ACHN (cell line): ENCODE data around the gene MRPS6.
A peak's percentile ranks its signal among the peaks of the same experiment; 100 is the strongest.

Experiments used
- DNase-seq: peaks from one replicate; pipeline ENCODE4 v3.0.0-alpha.2; 2015
- in situ Hi-C: cut with HindIII; loops from 2 replicates; pipeline ENCODE4 v1.10.0; 2017; ENCODE audit warnings: low sequenced_read_pairs, low pct_ligation_motif_present, low pct_unique_long_range_greater_than_20kb

Gene MRPS6

DNA sequence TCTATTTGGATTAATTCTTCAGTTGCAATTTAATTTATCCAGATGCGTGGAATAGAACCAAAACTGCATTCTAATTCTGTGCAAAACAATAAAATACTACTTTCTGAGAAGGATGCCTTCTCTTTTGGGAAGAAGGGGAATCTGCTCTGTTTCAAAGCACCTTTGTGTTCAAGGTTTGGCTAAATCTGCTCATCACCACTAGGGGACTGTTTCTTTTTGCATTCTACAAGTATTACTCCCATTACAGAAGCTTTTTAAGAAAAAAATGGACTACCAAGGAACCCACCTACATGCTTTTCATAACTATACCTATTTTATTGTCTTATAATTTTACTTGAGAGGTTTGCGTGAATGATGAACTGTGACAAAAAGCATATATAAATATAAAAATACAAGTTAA, 18.2 kb downstream of the MRPS6 start:
- in situ Hi-C loops = no loop called here
- peak; percentile 12 for DNase-seq

DNA sequence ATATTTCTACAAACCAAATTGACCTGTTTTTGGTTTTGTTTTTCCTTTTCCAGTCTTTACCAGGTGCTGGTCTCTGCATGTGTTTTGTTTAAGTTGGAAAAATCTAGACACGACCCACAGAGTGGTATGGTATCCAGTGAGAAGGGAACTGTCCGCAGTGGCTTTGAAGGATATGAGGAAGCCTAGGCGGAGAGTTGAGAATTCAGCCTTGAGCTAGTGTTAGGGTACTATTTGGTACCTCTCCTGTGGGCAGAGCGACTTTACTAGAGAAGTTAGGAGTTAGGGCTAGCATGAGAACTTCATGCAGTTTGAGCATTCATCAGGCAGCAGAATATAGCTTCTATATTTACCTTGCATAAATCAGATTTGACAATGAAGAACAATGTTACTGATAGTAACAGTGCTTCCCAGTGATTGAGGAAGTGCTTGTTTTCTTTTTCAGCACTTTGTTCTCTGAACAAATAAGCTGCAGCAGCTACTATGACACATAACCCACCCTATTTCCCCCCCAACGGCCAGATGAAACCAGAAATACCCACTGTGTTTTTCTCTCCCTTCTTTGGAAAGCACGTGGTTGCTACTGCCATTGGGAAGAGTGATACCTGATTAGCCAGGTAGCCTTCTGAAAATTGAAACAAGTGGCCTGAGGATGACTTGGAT, 19.0 kb downstream of the MRPS6 start:
- in situ Hi-C loops = no loop called here
- no peak for DNase-seq

GRCh38 chr21:34093083-34093482, 19.7 kb downstream of the MRPS6 start:
- in situ Hi-C loops = no loop called here
- no peak for DNase-seq

- in situ Hi-C loops = no loop called here
- no peak for DNase-seq
Observed at GRCh38 chr21:34094949-34095348, 21.6 kb downstream of the MRPS6 start.

GRCh38 chr21:34097442-34097841, 24.1 kb downstream of the MRPS6 start:
- in situ Hi-C loops = no loop called here

GRCh38 chr21:34100337-34100736, 27.0 kb downstream of the MRPS6 start:
- in situ Hi-C loops = no loop called here
- DNase-seq = no peak

More at GRCh38 chr21:34097442-34097841, 24.1 kb downstream of the MRPS6 start:
- no peak for DNase-seq

DNA sequence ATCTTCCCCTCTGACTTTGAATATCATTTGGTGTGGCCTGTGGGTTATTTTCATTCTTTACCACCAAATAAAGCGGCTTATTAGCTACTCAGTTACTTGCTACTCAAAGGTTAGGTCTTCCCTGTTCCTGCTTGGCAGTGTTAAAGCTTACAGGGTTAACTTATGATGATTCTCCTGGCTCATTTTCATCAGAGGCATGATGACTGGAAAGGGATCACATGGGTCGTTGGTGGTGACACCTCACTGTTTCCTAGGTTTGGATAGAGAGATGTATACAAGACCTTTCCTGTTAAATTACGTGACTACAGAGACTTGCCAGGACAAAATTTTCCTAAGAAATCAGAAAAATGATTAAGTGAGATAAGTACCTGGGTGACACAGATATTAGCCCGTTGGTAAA, 27.4 kb downstream of the MRPS6 start:
- in situ Hi-C loops = no loop called here

DNA sequence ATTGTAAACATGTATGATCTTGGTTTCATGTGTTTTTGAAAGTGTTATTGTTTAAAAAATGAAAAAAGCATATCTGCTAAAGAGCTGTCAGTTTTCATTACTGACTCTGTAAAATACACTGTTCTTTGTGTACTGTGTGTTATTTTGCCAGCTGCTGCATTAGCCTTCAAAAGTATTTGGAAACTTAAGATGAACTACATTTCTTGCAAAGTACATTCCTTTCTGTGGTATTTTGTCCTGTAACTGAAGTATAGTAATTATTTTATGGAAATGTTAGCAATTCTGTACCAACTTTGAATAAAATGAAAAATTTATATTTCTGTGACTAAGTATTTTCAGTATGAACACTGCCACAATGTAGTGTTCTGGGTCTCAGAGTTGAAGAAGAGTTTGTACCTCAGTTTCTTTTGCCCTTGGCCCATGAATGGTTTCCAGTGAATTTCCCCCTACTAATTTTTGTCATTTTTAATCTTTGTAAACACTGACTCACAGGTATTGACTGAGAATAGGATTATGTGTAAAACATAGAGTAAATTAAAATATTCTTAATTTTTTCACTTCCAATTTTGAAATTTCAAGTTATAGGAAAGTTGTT, 32.7 kb downstream of the MRPS6 start:
- no peak for DNase-seq
- in situ Hi-C loops = no loop called here

More for the DNA sequence above, 27.4 kb downstream of the MRPS6 start:
- DNase-seq = no peak

- in situ Hi-C loops = no loop called here
Observed at GRCh38 chr21:34107606-34108005, 34.2 kb downstream of the MRPS6 start.

GRCh38 chr21:34109075-34109474, 35.7 kb downstream of the MRPS6 start:
- in situ Hi-C loops = no loop called here

More at GRCh38 chr21:34107606-34108005, 34.2 kb downstream of the MRPS6 start:
- DNase-seq = no peak

GRCh38 chr21:34110594-34111202, 37.3 kb downstream of the MRPS6 start:
- in situ Hi-C loops = no loop called here
- no peak for DNase-seq

More at GRCh38 chr21:34109075-34109474, 35.7 kb downstream of the MRPS6 start:
- DNase-seq = no peak

DNA sequence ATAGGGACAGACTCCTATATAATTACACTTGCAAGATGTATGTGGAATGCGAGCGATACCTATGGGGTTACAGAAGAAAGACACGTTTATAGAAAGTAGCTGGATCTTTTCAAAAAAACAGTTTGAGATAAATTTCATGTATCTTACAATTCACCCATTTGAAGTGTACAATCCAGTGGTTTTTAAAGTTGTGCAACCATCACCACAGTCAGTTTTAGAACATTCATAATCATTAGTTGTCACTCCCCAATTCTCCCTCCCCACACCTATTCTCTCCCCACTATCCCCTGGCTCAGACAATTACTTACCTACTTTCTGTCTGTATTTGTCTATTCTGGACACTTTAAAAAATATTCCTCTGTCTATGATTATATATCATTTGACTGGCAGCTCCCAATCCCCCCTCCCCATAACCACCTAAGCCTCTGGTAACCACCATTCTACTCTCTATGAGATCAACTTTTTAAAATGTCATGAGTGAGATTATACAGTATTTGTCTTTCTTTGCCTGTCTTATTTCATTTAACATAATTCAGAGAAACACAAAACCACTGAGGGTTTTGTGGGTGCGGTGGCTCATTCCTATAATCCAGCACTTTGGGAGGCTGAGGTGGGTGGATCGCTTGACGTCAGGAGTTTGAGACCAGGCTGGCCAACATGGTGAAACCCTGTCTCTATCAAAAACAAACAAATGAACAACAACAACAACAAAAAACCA, 39.1 kb downstream of the MRPS6 start:
- in situ Hi-C loops = no loop called here
- no peak for DNase-seq

- DNase-seq = no peak
- in situ Hi-C loops = no loop called here
Observed at GRCh38 chr21:34113842-34114241, 40.5 kb downstream of the MRPS6 start.

DNA sequence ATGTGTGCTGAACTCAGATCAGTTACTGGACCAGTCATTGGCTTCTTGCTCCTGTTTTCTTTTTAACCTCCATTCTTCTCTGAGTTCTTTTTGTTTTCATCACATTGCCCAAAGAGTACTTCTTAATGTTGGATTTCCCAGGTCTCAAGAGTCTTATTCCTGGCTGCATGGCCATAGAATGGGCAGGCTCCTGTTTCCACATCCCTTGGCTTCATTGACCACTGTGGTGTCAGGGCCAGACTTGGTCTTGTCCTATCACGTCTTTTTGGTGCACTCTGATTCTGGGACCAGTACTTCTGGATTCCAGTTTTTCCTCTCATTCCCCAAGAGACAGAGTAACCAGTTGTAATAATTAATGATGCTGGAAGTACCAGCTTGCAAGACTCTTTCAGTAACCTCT, 41.8 kb downstream of the MRPS6 start:
- in situ Hi-C loops = no loop called here
- DNase-seq = no peak

GRCh38 chr21:34116569-34116968, 43.2 kb downstream of the MRPS6 start:
- in situ Hi-C loops = no loop called here
- no peak for DNase-seq

DNA sequence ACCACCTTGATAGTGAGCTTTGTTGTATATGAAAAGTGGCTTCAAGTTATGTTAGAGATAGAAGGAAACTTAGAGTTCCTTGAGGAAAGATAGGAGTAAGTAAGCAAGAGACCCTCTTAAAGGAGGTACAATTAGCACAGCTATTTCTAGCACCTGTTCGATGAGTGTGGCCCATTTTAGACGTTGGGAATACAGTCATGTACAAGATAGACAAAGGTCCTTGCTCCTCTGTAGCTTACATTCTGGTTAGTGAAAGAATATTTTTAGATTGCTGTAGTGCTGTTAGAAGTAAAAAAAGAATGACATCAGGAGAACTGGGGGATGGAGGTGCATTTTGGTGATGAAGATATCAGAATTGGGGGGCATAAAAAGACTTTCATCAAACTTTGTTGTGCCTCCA, 47.5 kb downstream of the MRPS6 start:
- in situ Hi-C loops = no loop called here
- DNase-seq = no peak

DNA sequence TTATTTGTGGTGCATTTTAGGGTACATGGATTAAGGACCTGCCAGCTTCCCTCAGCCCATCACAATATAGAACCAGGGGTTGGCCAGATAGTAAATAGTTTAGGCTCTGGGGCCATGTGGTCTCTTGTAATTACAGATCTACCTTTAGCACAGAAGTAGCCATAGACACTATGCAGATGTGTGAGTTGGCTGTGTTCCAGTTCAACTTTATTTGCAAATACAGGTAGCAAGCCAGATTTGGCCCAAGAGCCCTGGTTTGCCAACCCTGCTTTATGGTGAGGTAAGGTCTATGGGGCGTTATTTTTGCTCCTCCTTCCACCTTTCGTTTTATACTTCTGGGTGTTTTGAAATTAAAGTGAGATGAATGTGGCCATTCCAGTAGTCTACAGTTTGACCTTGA, 48.7 kb downstream of the MRPS6 start:
- DNase-seq = no peak
- in situ Hi-C loops = no loop called here

DNA sequence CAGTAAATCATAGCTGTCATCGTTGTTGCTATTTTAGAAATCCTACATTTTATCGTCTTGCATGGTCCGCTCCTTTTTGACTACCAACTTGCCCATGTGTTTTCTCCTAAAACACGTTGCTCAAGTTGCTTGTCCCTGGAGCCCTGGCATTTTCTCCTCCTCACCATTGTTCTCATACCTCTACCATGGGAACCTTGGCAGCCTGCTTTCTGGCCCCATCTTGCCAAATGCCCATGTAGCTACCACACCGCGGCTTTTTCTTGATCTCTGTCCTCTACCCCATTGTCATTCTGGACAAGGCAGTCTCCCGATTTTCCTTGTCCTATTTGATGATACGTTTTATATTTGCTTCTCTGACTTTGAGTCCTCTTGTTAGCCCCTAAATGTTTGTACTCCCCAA, 50.2 kb downstream of the MRPS6 start:
- in situ Hi-C loops = no loop called here
- no peak for DNase-seq

GRCh38 chr21:34126269-34126668, 52.9 kb downstream of the MRPS6 start:
- in situ Hi-C loops = no loop called here
- no peak for DNase-seq
